UCSD-AML1 (cell line): ENCODE measurements around the gene GJE1.

Source experiments
- DNase-seq: peaks from one replicate; lab custom pipeline; 2025; ENCODE audit not compliant: unreplicated experiment; lab: John Stamatoyannopoulos, UW

Gene GJE1

DNA sequence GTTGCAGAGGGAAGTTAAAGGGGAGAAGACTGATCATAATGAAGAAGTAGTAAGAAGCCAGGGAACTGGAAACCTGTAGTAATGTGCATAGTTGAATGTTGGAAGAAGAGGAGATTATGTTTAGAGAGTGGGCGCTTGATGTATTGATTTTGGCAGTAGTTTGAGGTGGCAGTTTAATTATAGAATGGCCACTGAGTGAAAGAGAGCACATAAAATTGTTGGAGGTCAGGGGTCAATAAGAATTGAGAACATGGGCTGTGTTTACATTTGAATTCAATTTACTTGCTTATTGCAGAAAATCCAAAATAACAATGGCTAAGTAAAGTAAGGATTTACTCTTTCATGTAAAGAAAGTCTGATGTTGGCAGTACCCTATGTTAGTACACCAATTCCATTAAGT, 30.1 kb downstream of the GJE1 start:
- no peak for DNase-seq

- no peak for DNase-seq
Measured at GRCh38 chr6:142165227-142165626, 32.5 kb downstream of the GJE1 start.

DNA sequence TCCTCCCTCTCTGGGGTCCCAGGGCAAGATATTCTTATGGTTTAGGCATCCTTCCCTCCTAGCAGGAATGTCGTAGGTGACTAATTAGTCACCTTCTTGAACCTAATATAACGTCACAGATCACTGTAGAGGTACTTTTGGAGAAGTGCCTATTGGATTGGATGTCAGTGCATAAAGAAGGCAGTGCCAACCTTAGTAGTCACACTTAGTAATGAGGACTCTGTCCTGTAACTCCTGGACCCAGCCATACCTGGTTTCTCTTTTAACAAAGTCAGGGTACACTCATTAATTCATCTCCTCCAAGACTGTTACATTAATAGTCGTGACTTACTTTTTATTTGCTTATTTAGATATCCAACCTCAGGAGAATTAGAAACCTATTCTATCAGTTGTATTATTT, 34.3 kb downstream of the GJE1 start:
- no peak for DNase-seq

- DNase-seq = no peak
Measured at GRCh38 chr6:142167486-142167885, 34.8 kb downstream of the GJE1 start.

GRCh38 chr6:142171351-142171750, 38.6 kb downstream of the GJE1 start:
- DNase-seq = no peak

DNA sequence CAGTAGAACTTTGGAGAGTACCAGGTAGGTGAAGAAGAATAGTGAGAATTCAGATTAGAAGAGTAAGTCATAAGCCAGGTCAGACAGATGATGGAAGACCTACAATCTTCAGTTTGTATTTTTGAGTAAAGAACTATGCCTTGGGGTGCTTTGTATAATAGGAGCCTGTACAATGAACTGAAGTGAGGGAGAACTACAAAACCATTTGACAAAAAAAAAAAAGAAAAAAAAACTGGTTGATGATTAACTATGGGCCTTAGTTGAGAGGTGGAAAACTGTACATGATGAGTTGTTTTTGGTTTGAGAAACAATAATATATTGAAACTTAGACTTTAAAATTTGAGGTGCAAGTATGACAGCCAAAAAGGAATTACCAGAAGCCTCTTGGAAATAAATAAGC, 40.0 kb downstream of the GJE1 start:
- DNase-seq = no peak

GRCh38 chr6:142173980-142174379, 41.3 kb downstream of the GJE1 start:
- DNase-seq = no peak

GRCh38 chr6:142174703-142175102, 42.0 kb downstream of the GJE1 start:
- DNase-seq = no peak

GRCh38 chr6:142178129-142178528, 45.4 kb downstream of the GJE1 start:
- no peak for DNase-seq

GRCh38 chr6:142182004-142182403, 49.3 kb downstream of the GJE1 start:
- DNase-seq = no peak

- no peak for DNase-seq
Measured at GRCh38 chr6:142183351-142183750, 50.6 kb downstream of the GJE1 start.

GRCh38 chr6:142184307-142184706, 51.6 kb downstream of the GJE1 start:
- DNase-seq = no peak
